ENCODE results near the gene CDCA4.
A peak's percentile ranks its signal among the peaks of the same experiment; 100 is the strongest.

- TF ChIP-seq CTCF (IDR thresholded peaks at IDR 0.05; ENCODE audit: extremely low read depth in 1 of 2, insufficient read depth in 1 of 2, low read depth in 1 of 2, low read length in 2 of 2) (peak; percentile 100), POLR2A (IDR thresholded peaks at IDR 0.05; ENCODE audit: low read depth, low read length) (no peak), EZH2 (IDR thresholded peaks at IDR 0.05; ENCODE audit: borderline replicate concordance, low read depth, low read length, severe bottlenecking) (no peak), POLR2AphosphoS5 (IDR thresholded peaks at IDR 0.05; ENCODE audit: insufficient read depth, low read depth, low read length) (peak; percentile 67), MYC (IDR thresholded peaks at IDR 0.05; ENCODE audit: low read depth, low read length) (no peak), FOS (IDR thresholded peaks at IDR 0.05; ENCODE audit: borderline replicate concordance, insufficient read depth, low read length) (no peak)
- TF ChIP-seq, protein P1, sequence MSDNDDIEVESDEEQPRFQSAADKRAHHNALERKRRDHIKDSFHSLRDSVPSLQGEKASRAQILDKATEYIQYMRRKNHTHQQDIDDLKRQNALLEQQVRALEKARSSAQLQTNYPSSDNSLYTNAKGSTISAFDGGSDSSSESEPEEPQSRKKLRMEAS (IDR thresholded peaks at IDR 0.05; ENCODE audit: insufficient read depth, insufficient read length): no peak
Observed at GRCh38 chr14:105045710-105046326, 24.9 kb upstream of the CDCA4 start.
